NCI-H2196 treated with DMSO at 0.1 percent for 48 hours (cell line): ENCODE measurements around the gene HSPB1.
"Not testable (repeated sequence)": the region's sequence is repeated elsewhere in the genome, so short reads cannot be mapped to it uniquely, and the experiment has no call there.

Source experiments
- DNase-seq: peaks from one replicate; lab custom pipeline; 2025; ENCODE audit not compliant: unreplicated experiment; lab: John Stamatoyannopoulos, UW

Gene HSPB1

GRCh38 chr7:76303202-76304147 lies 1.0 kb downstream of the HSPB1 start:
- peak; percentile 75 for DNase-seq

GRCh38 chr7:76304888-76305375 lies 2.5 kb downstream of the HSPB1 start:
- DNase-seq = peak; percentile 70

- not testable (repeated sequence) for DNase-seq
Observed at GRCh38 chr7:76308874-76309273, 6.4 kb downstream of the HSPB1 start.

GRCh38 chr7:76309341-76310101 lies 7.0 kb downstream of the HSPB1 start:
- DNase-seq = not testable (repeated sequence)

- peak; percentile 69 for DNase-seq
Observed at GRCh38 chr7:76310102-76310957, 7.9 kb downstream of the HSPB1 start.

- not testable (repeated sequence) for DNase-seq
Observed at GRCh38 chr7:76311838-76312237, 9.4 kb downstream of the HSPB1 start.

GRCh38 chr7:76314042-76314721 lies 11.7 kb downstream of the HSPB1 start:
- peak; percentile 94 for DNase-seq

GRCh38 chr7:76314740-76315139 lies 12.3 kb downstream of the HSPB1 start:
- DNase-seq = not testable (repeated sequence)

- no peak for DNase-seq
Observed at GRCh38 chr7:76315364-76315763, 12.9 kb downstream of the HSPB1 start.

GRCh38 chr7:76316984-76317781 lies 14.7 kb downstream of the HSPB1 start:
- DNase-seq = no peak

GRCh38 chr7:76317782-76318487 lies 15.5 kb downstream of the HSPB1 start:
- peak; percentile 97 for DNase-seq

- DNase-seq = peak; percentile 44
Observed at GRCh38 chr7:76318488-76319353, 16.2 kb downstream of the HSPB1 start.

GRCh38 chr7:76325092-76325491 lies 22.6 kb downstream of the HSPB1 start:
- no peak for DNase-seq

- no peak for DNase-seq
Observed at GRCh38 chr7:76325811-76326210, 23.3 kb downstream of the HSPB1 start.

GRCh38 chr7:76326646-76327233 lies 24.3 kb downstream of the HSPB1 start:
- no peak for DNase-seq

- no peak for DNase-seq
Observed at GRCh38 chr7:76327610-76328009, 25.1 kb downstream of the HSPB1 start.

GRCh38 chr7:76328389-76328788 lies 25.9 kb downstream of the HSPB1 start:
- DNase-seq = no peak
